Stimulated activated CD4-positive, alpha-beta T cell treated with anti-CD3 and anti-CD28 coated beads, Interleukin-12 subunit alpha, Interleukin-12 subunit beta, amount 100 ng/mL, for 24 hours (primary cell): Measurements from ENCODE around the gene ELF1.
"Not testable (repeated sequence)": the region's sequence is repeated elsewhere in the genome, so short reads cannot be mapped to it uniquely, and the experiment has no call there.

ENCODE experiments used
- DNase-seq, 2 experiments: peaks; one replicate each; pipeline ENCODE4 v3.0.0-alpha.2; 2020; ENCODE audit warnings: low read depth in 2 of 2

The ELF1 gene

GRCh38 chr13:40933508-40934204 lies 85.5 kb downstream of the ELF1 start:
- DNase-seq: no peak

GRCh38 chr13:40932252-40932651 lies 86.9 kb downstream of the ELF1 start:
- DNase-seq: no peak

- no peak for DNase-seq
Measured at GRCh38 chr13:40931719-40932118, 87.4 kb downstream of the ELF1 start.

GRCh38 chr13:40929883-40930282 lies 89.2 kb downstream of the ELF1 start:
- not testable (repeated sequence) for DNase-seq

GRCh38 chr13:40928980-40929379 lies 90.1 kb downstream of the ELF1 start:
- no peak for DNase-seq

- DNase-seq: no peak
Measured at GRCh38 chr13:40927929-40928328, 91.2 kb downstream of the ELF1 start.

- no peak for DNase-seq
Measured at GRCh38 chr13:40923867-40924266, 95.2 kb downstream of the ELF1 start.

GRCh38 chr13:40922437-40923040 lies 96.6 kb downstream of the ELF1 start:
- no peak for DNase-seq

- DNase-seq: no peak
Measured at GRCh38 chr13:40920826-40921225, 98.3 kb downstream of the ELF1 start.

- not testable (repeated sequence) for DNase-seq
Measured at GRCh38 chr13:40919901-40920300, 99.2 kb downstream of the ELF1 start.

GRCh38 chr13:40916207-40916998 lies 102.7 kb downstream of the ELF1 start:
- no peak for DNase-seq

GRCh38 chr13:40914863-40915262 lies 104.3 kb downstream of the ELF1 start:
- DNase-seq: not testable (repeated sequence)

GRCh38 chr13:40911341-40911740 lies 107.8 kb downstream of the ELF1 start:
- DNase-seq: no peak

GRCh38 chr13:40910324-40911050 lies 108.6 kb downstream of the ELF1 start:
- no peak for DNase-seq

- DNase-seq: not testable (repeated sequence)
Measured at GRCh38 chr13:40909541-40910200, 109.4 kb downstream of the ELF1 start.

- DNase-seq: no peak
Measured at GRCh38 chr13:40908546-40908945, 110.6 kb downstream of the ELF1 start.

- DNase-seq: not testable (repeated sequence)
Measured at GRCh38 chr13:40901032-40901431, 118.1 kb downstream of the ELF1 start.

- not testable (repeated sequence) for DNase-seq
Measured at GRCh38 chr13:40900568-40900967, 118.5 kb downstream of the ELF1 start.

- DNase-seq: no peak
Measured at GRCh38 chr13:40897053-40897452, 122.1 kb downstream of the ELF1 start.

- no peak for DNase-seq
Measured at GRCh38 chr13:40895227-40896184, 123.6 kb downstream of the ELF1 start.
